ENCODE results near the gene KRTCAP2.
"Not testable (repeated sequence)": the region's sequence is repeated elsewhere in the genome, so short reads cannot be mapped to it uniquely, and the experiment has no call there.

Gene KRTCAP2

DNA sequence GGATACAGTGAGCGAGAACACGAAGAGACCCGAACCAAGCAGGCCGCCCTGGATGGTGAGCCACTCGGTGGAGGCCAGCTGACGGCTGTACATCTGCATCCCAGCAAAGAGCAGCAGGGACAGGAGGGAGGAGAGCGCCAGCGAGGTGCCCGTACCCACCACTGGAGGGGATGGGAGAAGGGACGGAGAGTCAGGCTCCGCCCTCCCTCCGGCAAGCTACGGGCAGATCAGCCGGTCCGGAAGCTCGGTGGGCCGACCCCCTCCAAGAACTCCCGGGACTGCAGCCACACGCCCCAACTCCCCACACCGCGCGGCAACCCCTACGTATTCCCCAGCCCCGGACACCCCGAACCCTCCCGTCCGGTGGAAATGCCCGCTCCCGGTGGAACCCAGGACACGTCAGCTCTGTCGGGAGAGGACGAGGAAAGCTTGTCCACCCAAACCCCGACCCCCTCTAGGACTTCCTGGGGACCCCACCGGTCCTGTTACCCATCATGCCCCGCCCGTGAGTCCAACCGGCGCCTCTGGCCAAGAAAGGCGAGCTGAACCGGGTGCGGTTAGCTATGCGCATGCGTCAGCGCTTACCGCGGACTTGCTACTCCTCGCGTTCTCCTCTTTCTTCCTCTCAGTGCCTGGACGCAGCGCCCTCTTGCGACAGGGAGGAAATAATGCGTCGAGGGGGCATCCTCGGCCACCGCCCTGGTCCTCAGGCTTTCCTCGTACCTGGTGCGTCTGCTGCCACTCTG lies at the start of gene KRTCAP2:
Gene KRTCAP2, minus strand, starts transcription at position 573 of the 746 bp plus-strand sequence. Its CDS starts 80 bp downstream, at position 493.
- peak; percentile 75 for DNase-seq (ENCODE audit: low read depth, low spot score)
- H3K4me3 ChIP-seq (ENCODE audit: low read depth, low read length): peak within 1 kb of the TSS; percentile 98
- TF ChIP-seq, protein P1, sequence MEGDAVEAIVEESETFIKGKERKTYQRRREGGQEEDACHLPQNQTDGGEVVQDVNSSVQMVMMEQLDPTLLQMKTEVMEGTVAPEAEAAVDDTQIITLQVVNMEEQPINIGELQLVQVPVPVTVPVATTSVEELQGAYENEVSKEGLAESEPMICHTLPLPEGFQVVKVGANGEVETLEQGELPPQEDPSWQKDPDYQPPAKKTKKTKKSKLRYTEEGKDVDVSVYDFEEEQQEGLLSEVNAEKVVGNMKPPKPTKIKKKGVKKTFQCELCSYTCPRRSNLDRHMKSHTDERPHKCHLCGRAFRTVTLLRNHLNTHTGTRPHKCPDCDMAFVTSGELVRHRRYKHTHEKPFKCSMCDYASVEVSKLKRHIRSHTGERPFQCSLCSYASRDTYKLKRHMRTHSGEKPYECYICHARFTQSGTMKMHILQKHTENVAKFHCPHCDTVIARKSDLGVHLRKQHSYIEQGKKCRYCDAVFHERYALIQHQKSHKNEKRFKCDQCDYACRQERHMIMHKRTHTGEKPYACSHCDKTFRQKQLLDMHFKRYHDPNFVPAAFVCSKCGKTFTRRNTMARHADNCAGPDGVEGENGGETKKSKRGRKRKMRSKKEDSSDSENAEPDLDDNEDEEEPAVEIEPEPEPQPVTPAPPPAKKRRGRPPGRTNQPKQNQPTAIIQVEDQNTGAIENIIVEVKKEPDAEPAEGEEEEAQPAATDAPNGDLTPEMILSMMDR (IDR thresholded peaks at IDR 0.05; ENCODE audit: insufficient read depth, low read length, missing control alignments): peak; percentile 96
- ChIA-PET CTCF (interaction anchor here (0.6 to 14.6 kb wide), 60 partner anchors 10 to 432 kb away, joined by 3 to 457 read pairs (median 4); partner anchors contain the start of genes CLK2, EFNA3, EFNA4 and MTX1), POLR2A (interaction anchor here (0.5 to 1.9 kb wide), 10 partner anchors 13 to 202 kb away, joined by 3 to 17 read pairs (median 4); partner anchors contain the start of gene SHC1)

DNA sequence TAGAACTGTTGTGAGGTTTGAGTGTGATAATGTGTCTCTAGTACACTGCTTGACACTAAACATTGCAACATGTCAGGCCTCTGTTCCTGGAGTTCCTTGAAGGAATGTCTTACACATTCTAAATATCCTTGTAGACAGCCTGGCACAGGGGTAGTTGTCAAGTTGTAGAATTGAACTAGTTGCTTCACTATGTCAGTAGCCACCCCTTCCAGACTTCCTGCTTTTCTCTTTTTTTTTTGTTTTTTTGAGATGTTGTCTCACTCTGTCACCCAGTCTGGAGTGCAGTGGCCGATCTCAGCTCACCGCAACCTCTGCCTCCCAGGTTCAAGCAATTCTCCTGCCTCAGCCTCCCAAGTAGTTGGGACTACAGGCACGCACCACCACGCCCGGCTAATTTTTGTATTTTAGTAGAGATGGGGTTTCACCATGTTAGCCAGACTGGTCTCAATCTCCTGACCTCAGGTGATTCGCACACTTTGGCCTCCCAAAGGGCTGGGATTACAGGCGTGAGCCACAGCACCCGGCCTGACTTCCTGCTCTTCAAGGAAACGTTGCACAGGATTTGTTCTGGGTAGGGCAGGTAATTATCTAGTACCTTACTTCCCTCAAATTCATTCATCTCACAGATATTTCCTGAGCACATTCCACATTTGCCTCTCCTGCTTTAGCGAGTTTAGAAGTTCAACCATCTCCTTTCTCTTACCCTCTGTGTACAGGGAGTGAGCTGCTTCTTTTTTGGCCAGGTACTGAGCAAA lies 47.3 kb upstream of the KRTCAP2 start:
- H3K4me3 ChIP-seq (ENCODE audit: low read depth, low read length); DNase-seq (ENCODE audit: low read depth, low spot score): not testable (repeated sequence)
- POLR2A ChIA-PET: interaction anchor here (0.6 kb wide), 1 partner anchor 9 kb away, joined by 3 read pairs; no protein-coding TSS in a partner anchor
- CTCF ChIA-PET: interaction anchor here (1.2 to 4.4 kb wide), 3 partner anchors 13 to 47 kb away, joined by 4 to 21 read pairs (median 7); partner anchors contain the start of gene KRTCAP2

DNA sequence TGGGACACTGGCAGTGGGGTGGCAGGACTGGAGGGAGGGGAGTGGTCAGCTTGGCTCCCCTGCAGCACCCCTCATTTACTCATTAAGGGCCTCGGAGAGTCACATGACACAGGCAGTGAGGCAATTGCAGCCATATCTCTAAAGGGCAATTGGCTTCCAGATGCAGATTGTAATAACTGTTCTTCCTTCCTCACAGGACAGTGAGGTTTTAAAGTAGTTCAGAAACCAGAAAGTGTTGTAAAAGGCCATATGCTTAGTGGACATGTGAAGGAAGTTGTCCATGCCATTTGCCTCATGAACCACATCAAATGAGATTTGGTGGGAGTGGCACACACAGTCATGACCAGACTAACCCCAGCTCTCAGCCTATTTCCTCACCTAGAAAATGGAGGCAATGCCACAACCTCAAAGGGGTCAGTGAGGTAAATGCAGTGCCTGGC lies 46.5 kb upstream of the KRTCAP2 start:
- ChIA-PET POLR2A (no interaction called here), CTCF (interaction anchor here (0.8 to 4.4 kb wide), 5 partner anchors 10 to 42 kb away, joined by 3 to 21 read pairs (median 8); partner anchors contain the start of gene THBS3)
- no peak for DNase-seq (ENCODE audit: low read depth, low spot score)
- H3K4me3 ChIP-seq (ENCODE audit: low read depth, low read length): no peak overlapping the region
- TF ChIP-seq, protein P1 (IDR thresholded peaks at IDR 0.05; ENCODE audit: insufficient read depth, low read length, missing control alignments): no peak

DNA sequence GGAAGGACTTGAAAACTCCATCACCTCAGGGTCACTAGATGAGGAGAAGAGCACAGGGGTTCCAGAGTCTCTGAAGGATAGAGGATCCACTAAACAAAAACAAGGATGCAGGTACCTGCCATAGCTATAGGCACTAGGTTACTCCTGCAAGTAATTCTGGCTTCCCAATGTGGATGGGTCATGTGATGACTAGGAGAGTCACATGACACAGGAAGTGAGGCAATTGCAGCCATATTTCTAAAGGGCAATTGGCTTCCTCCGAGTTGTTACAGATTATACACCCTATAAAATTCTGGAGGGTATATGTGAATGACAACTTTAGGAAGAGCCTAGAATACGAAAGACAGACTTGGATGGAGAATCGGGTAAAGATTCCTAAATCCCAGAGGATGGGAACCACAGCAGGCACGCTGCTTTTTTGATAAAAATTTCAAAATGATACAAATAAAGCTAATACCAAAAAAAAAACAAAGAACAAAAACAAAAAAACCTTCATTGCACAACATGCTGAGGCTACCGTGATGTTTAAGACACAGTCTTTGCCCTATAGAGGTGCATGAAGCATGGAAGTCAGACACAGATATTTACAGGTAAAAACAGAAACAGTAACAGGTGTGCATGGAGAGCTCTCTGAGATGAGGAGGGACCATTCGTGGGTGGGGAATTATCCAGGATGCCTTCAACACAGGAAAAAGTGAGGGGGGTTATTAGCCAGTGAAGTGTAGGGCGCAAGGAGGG lies 45.9 kb upstream of the KRTCAP2 start:
- ChIA-PET CTCF (interaction anchor here (0.7 to 4.4 kb wide), 6 partner anchors 9 to 42 kb away, joined by 3 to 21 read pairs (median 6); partner anchors contain the start of gene THBS3), POLR2A (interaction anchor here (0.6 to 0.8 kb wide), 2 partner anchors 10 to 12 kb away, joined by 3 to 4 read pairs; partner anchors contain the start of genes MTX1 and THBS3)
- TF ChIP-seq, protein P1 (IDR thresholded peaks at IDR 0.05; ENCODE audit: insufficient read depth, low read length, missing control alignments): no peak
- no peak for DNase-seq (ENCODE audit: low read depth, low spot score)
- H3K4me3 ChIP-seq (ENCODE audit: low read depth, low read length): no peak overlapping the region

DNA sequence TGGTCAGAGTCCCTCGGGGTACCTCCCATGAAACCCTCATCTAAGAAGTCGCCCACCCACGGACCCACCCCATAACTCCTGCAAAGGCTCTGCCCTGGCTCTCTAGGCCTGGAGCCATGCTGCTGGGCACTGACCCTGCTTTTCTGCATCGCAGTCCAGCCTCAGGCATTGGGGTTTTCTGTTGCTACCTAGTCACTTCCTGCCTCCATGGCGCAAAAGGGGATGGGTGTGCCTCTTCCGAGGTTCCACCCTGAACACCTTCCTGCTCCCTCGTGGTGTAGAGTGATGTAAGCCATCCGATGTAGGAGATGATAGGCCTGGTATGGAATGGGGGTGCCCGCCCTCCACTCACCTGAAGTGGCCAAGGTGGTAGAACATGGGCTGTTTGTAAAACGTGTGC lies 41.6 kb upstream of the KRTCAP2 start:
- CTCF ChIA-PET; POLR2A ChIA-PET; H3K4me3 ChIP-seq (ENCODE audit: low read depth, low read length); DNase-seq (ENCODE audit: low read depth, low spot score): not testable (repeated sequence)

DNA sequence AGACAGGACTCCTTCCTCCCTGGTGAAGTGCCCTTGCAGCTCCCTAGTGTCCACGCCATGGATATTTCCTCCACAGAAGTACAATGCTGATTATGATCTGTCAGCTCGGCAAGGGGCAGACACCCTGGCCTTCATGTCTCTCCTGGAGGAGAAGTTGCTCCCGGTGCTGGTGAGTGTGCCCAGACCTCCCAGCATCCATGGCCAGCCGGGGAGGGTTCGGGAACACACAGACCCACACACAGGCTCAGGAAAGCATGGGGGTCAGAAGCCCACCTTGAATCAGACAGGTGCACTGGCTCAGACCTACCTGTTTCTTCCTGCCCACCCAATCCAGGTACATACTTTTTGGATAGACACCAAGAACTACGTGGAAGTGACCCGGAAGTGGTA lies 38.9 kb upstream of the KRTCAP2 start:
- CTCF ChIA-PET: interaction anchor here (9.4 kb wide), 1 partner anchor 14 kb away, joined by 139 read pairs; no protein-coding TSS in a partner anchor
- not testable (repeated sequence) for H3K4me3 ChIP-seq (ENCODE audit: low read depth, low read length); DNase-seq (ENCODE audit: low read depth, low spot score)
- POLR2A ChIA-PET: interaction anchor here (0.6 kb wide), 1 partner anchor 9 kb away, joined by 3 read pairs; no protein-coding TSS in a partner anchor

DNA sequence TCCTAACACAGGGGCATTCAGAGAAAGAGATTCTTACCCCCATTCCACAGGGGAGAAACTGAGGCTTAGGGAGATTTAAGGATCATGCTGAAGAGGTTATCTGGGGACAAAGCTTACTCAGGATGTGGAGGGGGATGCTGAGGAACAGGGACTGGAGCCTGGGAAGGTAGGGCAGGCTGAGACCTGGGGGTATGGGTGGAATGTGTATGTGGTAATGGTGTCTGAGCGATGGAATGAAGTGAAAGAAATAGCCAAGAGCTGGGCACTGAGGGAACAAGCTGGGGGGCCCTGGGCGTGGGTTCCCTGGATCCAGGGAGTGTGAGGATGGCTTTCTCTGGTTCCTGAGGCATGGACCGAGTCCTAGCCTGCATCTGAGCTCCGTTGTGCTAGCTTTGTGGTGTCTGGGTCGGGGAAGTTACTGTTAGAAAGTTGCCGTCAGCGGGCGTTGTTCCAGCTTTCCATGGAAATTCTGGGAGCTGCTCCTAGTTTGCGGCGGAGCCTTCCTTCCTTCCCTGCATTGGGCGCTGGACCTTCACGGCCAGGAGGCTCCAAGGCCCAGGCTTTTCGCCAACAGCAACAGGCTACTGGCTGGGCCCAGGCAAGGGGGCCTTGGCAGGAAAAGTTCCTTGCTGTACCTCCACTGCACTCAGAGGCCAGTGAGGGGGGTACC lies 38.4 kb upstream of the KRTCAP2 start:
- CTCF ChIA-PET: interaction anchor here (0.8 to 9.4 kb wide), 3 partner anchors 15 to 191 kb away, joined by 3 to 139 read pairs (median 5); no protein-coding TSS in a partner anchor

More for the DNA sequence above, 38.4 kb upstream of the KRTCAP2 start:
- not testable (repeated sequence) for H3K4me3 ChIP-seq (ENCODE audit: low read depth, low read length); DNase-seq (ENCODE audit: low read depth, low spot score)
- POLR2A ChIA-PET: interaction anchor here (0.6 kb wide), 1 partner anchor 9 kb away, joined by 3 read pairs; no protein-coding TSS in a partner anchor
